C4-2B (cell line): Measurements from ENCODE around the gene RETN.

ENCODE experiments used
- H3K27ac ChIP-seq: fragments of 450-650 bp; 2 replicates; pipeline ENCODE4 v1.5.1; 2017
- ZFX ChIP-seq: fragments of 450-650 bp; IDR thresholded peaks from 2 replicates; pipeline ENCODE4 v1.6.1; 2017
- TF ChIP-seq, protein P1 (sequence below): fragments of 450-650 bp; conservative IDR thresholded peaks from 2 replicates; pipeline ENCODE4 v1.5.1; 2017; ENCODE audit warnings: mild to moderate bottlenecking

RETN gene

DNA sequence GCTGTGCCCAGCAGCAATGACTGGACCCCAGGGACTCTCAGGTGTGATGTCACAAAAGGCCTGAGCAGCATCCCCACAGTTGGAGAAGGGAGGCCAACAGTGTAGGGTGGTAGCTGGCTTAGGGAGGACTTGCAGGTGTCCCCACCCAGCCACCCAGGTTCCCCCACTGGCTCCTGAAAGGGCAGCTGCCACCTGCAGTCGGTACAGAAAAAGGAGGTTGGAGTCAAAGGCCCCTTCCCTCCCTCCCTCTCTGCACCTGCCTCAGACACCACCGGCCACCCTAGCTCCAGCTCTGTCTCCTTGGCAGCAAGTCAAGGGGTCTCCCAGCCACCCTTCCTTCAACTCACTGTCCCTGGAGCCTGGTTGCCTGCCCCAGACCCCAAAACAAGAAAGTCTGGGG lies 35.2 kb upstream of the RETN start, which contains the start of gene PCP2:
Gene PCP2 (minus strand): TSS at position 22 of the 400 bp plus-strand sequence. CDS start 262 bp downstream, outside the sequence.
- TF ChIP-seq, protein P1, sequence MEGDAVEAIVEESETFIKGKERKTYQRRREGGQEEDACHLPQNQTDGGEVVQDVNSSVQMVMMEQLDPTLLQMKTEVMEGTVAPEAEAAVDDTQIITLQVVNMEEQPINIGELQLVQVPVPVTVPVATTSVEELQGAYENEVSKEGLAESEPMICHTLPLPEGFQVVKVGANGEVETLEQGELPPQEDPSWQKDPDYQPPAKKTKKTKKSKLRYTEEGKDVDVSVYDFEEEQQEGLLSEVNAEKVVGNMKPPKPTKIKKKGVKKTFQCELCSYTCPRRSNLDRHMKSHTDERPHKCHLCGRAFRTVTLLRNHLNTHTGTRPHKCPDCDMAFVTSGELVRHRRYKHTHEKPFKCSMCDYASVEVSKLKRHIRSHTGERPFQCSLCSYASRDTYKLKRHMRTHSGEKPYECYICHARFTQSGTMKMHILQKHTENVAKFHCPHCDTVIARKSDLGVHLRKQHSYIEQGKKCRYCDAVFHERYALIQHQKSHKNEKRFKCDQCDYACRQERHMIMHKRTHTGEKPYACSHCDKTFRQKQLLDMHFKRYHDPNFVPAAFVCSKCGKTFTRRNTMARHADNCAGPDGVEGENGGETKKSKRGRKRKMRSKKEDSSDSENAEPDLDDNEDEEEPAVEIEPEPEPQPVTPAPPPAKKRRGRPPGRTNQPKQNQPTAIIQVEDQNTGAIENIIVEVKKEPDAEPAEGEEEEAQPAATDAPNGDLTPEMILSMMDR, result no peak
- no peak for TF ChIP-seq ZFX
- no peak within 1 kb of the TSS for H3K27ac ChIP-seq

DNA sequence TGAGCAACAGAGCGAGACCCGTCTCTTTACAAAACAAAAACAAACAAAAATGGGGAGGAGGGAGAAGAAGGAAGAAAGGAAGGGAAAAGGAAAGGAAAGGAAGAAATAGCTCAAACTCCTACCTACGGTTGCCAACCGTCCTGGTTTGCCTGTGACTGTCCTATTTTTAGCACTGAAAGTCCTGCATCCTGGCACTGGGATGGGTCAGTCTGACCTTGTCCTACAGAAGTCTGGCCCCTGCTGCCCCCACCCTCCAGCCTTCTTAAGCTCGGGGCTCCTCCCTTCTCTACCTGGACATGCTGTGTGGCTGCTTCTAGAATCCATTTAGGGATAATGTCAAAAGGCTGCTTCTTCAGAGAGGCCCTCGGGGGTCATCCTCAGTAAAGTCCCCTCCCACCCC lies 33.2 kb upstream of the RETN start:
- TF ChIP-seq, protein P1, result no peak
- TF ChIP-seq ZFX, result no peak
- H3K27ac ChIP-seq, result no peak overlapping the region

DNA sequence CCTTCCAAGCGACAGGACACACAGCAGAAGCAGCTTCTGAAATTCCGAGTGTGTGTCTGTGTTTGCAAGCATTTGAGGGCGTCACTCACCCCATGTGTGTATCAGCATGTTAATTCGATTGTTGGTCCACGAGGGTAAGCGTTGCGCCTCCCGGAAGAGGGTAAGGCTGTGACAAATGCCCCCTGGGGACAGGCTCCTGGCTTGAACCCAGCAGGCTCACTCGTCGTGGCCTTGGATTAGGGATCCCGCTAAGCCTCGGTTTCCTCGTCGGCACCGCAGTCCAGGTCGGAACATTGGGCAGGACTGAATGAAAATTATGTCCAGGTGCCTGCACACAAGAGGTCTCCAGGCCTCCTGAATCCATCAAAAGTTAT lies 32.5 kb upstream of the RETN start:
- TF ChIP-seq, protein P1, result no peak
- no peak for TF ChIP-seq ZFX
- peak overlapping the region; percentile 79 for H3K27ac ChIP-seq

DNA sequence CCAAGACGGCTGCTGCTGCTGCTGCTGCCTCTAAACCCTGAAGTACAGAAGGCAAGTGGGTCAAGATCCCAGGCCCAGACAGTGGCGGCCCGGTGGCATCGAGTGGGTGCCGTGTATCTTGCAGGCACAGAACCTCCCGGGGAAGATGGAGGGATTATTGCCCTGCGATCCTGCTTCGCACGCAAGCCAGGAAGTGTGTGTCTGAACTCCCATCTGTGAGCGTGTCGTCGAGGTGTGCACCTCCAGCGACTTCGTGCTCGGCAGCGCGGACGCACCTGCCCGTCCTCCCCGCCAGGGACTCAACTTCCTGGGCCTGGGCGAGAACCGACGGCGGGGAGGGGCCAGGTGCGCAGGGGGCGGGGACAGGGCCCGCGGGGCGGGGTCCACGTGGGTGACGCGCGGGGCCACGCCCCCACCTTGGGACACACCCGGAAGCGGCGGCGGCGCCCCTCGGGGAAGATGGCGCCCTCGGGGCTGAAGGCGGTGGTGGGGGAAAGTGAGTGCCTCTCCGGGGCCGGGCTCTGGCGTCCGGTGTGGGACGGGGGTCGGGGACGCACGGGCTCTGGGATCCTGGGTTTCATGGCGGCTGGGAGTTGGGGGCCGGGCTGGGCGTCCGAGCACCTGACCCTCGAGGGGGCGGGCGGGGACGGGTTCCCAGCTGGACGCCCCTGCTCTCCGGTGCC lies 32.0 kb upstream of the RETN start, which contains the start of gene STXBP2:
Gene STXBP2 (plus strand): TSS at position 420 of the 683 bp plus-strand sequence. CDS start 40 bp downstream, at position 460.
- TF ChIP-seq ZFX, result no peak
- TF ChIP-seq, protein P1, result no peak
- peak within 1 kb of the TSS; percentile 79 for H3K27ac ChIP-seq

DNA sequence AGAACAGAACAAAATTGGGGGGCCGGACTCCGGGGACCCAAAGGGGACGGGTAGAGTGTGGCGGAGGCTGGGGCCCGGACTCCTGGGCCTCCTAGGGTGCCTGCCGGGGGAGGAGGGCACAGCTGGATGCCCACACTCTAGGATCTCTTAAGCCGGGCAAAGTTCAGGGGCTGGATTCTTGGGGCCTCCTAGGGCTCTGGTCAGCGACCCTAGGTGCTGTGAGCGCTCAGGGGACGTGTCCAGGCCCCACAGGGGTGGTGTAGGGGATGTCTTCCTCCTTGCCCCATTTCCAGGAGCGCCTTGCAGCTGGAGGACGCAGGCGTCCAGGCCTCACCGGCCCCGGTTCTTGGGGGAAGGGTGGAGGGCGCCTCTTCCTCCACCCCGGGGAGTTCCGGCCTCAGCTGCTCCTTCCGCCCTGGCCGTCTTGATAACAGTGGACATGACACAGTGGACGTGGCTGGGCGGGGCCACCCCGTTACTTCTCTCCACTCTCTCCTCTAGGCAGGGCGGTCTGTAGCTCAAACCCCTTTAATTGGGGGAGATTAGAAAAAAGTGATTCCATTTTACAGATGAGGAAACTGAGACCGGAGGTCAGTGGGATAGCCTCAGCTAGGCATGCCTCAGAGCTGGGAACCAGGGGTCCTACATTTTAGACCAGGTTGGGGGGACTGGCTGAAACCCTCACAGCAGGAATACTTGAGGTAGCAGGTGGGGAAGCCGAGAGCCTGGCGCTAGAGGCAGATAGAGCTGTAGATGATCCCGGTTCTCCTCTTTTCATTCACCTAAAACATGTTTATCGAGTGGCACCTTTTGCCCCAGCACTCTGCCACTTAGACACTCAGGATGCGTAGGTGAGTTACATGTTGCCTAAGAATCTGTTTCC lies 31.2 kb upstream of the RETN start:
- TF ChIP-seq, protein P1, result no peak
- TF ChIP-seq ZFX, result peak; percentile 53; the same call in 1 of the 2 replicates
- peak overlapping the region; percentile 79 for H3K27ac ChIP-seq

DNA sequence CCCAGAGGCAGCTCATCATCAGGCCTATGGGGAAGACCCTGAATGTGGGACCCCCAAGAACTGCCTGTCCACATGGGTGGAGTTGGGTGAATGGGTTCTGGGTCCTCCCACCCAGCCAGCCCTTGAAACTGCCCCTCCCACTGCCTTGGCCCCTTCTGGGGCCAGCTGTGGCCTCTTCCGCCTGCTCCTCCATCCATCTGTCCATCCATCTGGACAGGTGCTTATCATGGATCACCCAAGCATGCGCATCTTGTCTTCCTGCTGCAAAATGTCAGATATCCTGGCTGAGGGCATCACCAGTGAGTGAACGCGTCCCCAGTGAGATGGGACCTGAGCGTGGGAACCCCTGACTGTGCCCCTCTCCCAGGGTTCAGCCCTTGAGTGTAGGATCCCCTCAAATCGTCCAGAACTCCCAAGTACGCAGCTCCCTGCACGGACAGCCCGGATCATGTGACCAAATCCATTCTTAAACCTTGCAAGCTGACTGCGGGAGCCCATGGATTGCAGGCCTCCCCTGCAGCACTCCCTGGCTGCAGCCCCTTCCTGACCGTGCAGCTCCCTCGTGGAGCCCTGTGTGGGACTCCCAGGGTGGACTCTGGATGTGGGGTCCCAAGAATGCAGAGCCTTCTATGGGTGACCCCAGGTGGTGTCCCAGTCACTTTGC lies 29.9 kb upstream of the RETN start:
- no peak for TF ChIP-seq ZFX
- TF ChIP-seq, protein P1, result no peak
- no peak overlapping the region for H3K27ac ChIP-seq

DNA sequence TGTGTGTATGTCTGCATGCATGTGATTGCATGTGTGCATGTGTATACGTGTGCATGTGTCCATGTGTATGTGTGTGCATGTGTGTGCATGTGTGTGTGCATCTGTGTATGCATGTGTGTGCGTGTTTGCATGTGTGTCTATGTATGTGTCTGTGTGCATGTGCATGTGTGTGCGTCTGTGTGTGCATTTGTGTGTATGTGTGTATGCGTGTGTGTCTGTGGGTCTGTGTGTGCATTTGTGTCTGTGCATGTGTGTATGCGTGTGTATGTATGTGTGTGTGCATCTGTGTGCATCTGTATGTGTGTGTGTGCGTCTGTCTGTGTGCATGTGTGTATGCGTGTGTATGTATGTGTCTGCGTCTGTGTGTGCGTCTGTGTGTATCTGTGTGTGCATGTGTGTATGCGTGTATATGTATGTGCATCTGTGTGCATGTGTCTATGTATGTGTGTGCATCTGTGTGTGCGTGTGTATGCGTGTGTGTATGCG lies 28.9 kb upstream of the RETN start:
- no peak overlapping the region for H3K27ac ChIP-seq
- TF ChIP-seq, protein P1, result no peak
- TF ChIP-seq ZFX, result no peak
